Endodermal cell (in vitro differentiated cells): ENCODE results near the gene DHX58. TPM values are rescaled to one million over a fixed set of nuclear protein-coding genes. Genes with fewer than 3 reads are reported as not detected.

Experiments used
- DNase-seq: peaks from one replicate; pipeline ENCODE4 v3.0.0-alpha.2; 2017
- H3K27ac ChIP-seq: 2 replicates; pipeline ENCODE4 v1.5.1; 2013; ENCODE audit warnings: mild to moderate bottlenecking, low read depth, low read length, moderate library complexity
- H3K27me3 ChIP-seq: 2 replicates; pipeline ENCODE4 v1.6.1; 2013; ENCODE audit warnings: mild to moderate bottlenecking, low read length, moderate library complexity; ENCODE audit not compliant: insufficient read depth, control insufficient read depth, poor library complexity, severe bottlenecking
- H3K36me3 ChIP-seq: 2 replicates; pipeline ENCODE4 v1.7.0; 2013; ENCODE audit warnings: mild to moderate bottlenecking, low read length, moderate library complexity; ENCODE audit not compliant: control insufficient read depth, insufficient read depth
- H3K4me1 ChIP-seq: one replicate; pipeline ENCODE4 v1.7.0; 2013; ENCODE audit warnings: low read length; ENCODE audit not compliant: control insufficient read depth, insufficient read depth
- H3K4me3 ChIP-seq: 2 replicates; pipeline ENCODE4 v1.5.1; 2013; ENCODE audit warnings: mild to moderate bottlenecking, low read length, moderate library complexity
- H3K9ac ChIP-seq: 2 replicates; pipeline ENCODE4 v1.6.1; 2013; ENCODE audit warnings: mild to moderate bottlenecking, low read length, moderate library complexity; ENCODE audit not compliant: poor library complexity, severe bottlenecking; ENCODE audit errors: extremely low read depth
- H3K9me3 ChIP-seq: 2 replicates; pipeline ENCODE4 v1.6.1; 2013; ENCODE audit warnings: mild to moderate bottlenecking, low read length, moderate library complexity; ENCODE audit not compliant: control insufficient read depth
- H3K27ac Mint-ChIP-seq: 2 replicates; pipeline ENCODE4 v1.8.0; 2020; ENCODE audit warnings: mixed read lengths
- H3K27me3 Mint-ChIP-seq: 2 replicates; pipeline ENCODE4 v1.8.0; 2021; ENCODE audit warnings: mild to moderate bottlenecking, mixed read lengths; ENCODE audit not compliant: insufficient read depth
- H3K36me3 Mint-ChIP-seq: 2 replicates; pipeline ENCODE4 v1.8.0; 2020; ENCODE audit warnings: low read depth, mixed read lengths
- H3K4me1 Mint-ChIP-seq: 2 replicates; pipeline ENCODE4 v1.8.0; 2020; ENCODE audit warnings: mixed read lengths
- H3K4me3 Mint-ChIP-seq: 2 replicates; pipeline ENCODE4 v1.8.0; 2020; ENCODE audit warnings: mild to moderate bottlenecking, moderate library complexity, mixed read lengths
- H3K9me3 Mint-ChIP-seq: 2 replicates; pipeline ENCODE4 v1.8.0; 2020; ENCODE audit warnings: mild to moderate bottlenecking, mixed read lengths
- WGBS, 2 experiments: methylation state at CpG; one replicate each; pipeline versions ENCODE4 v1.1.5 to v1.1.7; 2013; ENCODE audit warnings: missing lambda C conversion rate in 2 of 2, mixed read lengths in 1 of 2; ENCODE audit not compliant: insufficient coverage in 1 of 2, insufficient read length in 1 of 2; 5-methylcytosine and 5-hydroxymethylcytosine counted together
- total RNA-seq, 2 donors: library from RNA; stranded (reverse); fragmentation: NEBNext Ultra II Directional in 1 of 2; extraction: Animal tissue kit (Norgen Biotek cat#: 25700) in 1 of 2; gene quantifications; 2 replicates in 1 of 2; 3 replicates in 1 of 2; pipeline ENCODE4 v1.2.1, GENCODE V29; 2021
- TF ChIP-seq, protein P1 (sequence below): fragments of 200-600 bp; sonication (generic); conservative IDR thresholded peaks from 2 replicates; pipeline ENCODE4 v1.5.0; 2021; ENCODE audit warnings: antibody characterized with exemption, mild to moderate bottlenecking

DHX58 gene
- total RNA-seq, 2 donors from 2014 or later, result 0.38 to 0.48 TPM

GRCh38 chr17:42051645-42052044 lies 60.9 kb downstream of the DHX58 start:
- no peak overlapping the region for H3K9ac ChIP-seq
- H3K36me3 ChIP-seq, result no peaks in the 10 kb centered on the region
- no peak overlapping the region for H3K27ac Mint-ChIP-seq
- peaks cover 10% of the 10 kb centered on the region for H3K4me1 ChIP-seq
- TF ChIP-seq, protein P1, sequence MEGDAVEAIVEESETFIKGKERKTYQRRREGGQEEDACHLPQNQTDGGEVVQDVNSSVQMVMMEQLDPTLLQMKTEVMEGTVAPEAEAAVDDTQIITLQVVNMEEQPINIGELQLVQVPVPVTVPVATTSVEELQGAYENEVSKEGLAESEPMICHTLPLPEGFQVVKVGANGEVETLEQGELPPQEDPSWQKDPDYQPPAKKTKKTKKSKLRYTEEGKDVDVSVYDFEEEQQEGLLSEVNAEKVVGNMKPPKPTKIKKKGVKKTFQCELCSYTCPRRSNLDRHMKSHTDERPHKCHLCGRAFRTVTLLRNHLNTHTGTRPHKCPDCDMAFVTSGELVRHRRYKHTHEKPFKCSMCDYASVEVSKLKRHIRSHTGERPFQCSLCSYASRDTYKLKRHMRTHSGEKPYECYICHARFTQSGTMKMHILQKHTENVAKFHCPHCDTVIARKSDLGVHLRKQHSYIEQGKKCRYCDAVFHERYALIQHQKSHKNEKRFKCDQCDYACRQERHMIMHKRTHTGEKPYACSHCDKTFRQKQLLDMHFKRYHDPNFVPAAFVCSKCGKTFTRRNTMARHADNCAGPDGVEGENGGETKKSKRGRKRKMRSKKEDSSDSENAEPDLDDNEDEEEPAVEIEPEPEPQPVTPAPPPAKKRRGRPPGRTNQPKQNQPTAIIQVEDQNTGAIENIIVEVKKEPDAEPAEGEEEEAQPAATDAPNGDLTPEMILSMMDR, result no peak
- H3K9me3 Mint-ChIP-seq, result no peaks in the 10 kb centered on the region
- no peak overlapping the region for H3K27ac ChIP-seq
- 88 to 95% methylated on average over 6 to 7 of the region's 7 CpGs for WGBS, 2 experiments
- H3K27me3 Mint-ChIP-seq, result peaks cover 28% of the 10 kb centered on the region
- H3K36me3 Mint-ChIP-seq, result no peaks in the 10 kb centered on the region
- peak overlapping the region; percentile 81 for H3K4me3 ChIP-seq
- H3K4me1 Mint-ChIP-seq, result peaks cover 37% of the 10 kb centered on the region
- H3K27me3 ChIP-seq, result no peaks in the 10 kb centered on the region
- no peaks in the 10 kb centered on the region for H3K9me3 ChIP-seq
- H3K4me3 Mint-ChIP-seq, result peak overlapping the region; percentile 74
- DNase-seq, result no peak

Other genes with a start within 250 kb of the DHX58 start
- gene KLHL11, start 247.3 kb downstream of the DHX58 start, total RNA-seq, result 10 to 100 TPM; 13.3 to 15.9 TPM
- gene ACLY, start 193.8 kb downstream of the DHX58 start, total RNA-seq, result 100 to 1,000 TPM; 261 to 304 TPM
- gene ODAD4, start 182.1 kb downstream of the DHX58 start, total RNA-seq, result 1 to 10 TPM; 3.9 to 4.7 TPM
- 10 to 100 TPM; 64.3 to 79.6 TPM for gene CNP, start 145.9 kb downstream of the DHX58 start, total RNA-seq
- 100 to 1,000 TPM; 112 to 116 TPM for gene DNAJC7, start 95.3 kb downstream of the DHX58 start, total RNA-seq
- gene NKIRAS2, start 92.6 kb downstream of the DHX58 start, total RNA-seq, result 10 to 100 TPM; 48.0 to 51.2 TPM
- 1 to 10 TPM; 1.7 to 2.9 TPM for gene C17orf113, start 62.1 kb downstream of the DHX58 start, total RNA-seq
- 1 to 10 TPM; 1.4 to 2.1 TPM for gene ZNF385C, start 14.2 kb downstream of the DHX58 start, total RNA-seq
- 10 to 100 TPM; 48.0 to 57.6 TPM for gene KAT2A, start 8.7 kb upstream of the DHX58 start, total RNA-seq
- under 1 TPM in 1 of 2 donors, not detected in 1; 0.22 TPM for gene HSPB9, start 10.1 kb upstream of the DHX58 start, total RNA-seq
- gene RAB5C, start 42.3 kb upstream of the DHX58 start, total RNA-seq, result 10 to 100 TPM; 61.0 to 67.8 TPM
- gene KCNH4, start 68.4 kb upstream of the DHX58 start, total RNA-seq, result not detected
- not detected for gene HCRT, start 72.7 kb upstream of the DHX58 start, total RNA-seq
- 1 to 10 TPM; 4.4 to 8.4 TPM for gene GHDC, start 81.8 kb upstream of the DHX58 start, total RNA-seq
- 10 to 100 TPM; 35.7 to 51.4 TPM for gene STAT5B, start 163.7 kb upstream of the DHX58 start, total RNA-seq
- 1 to 10 TPM; 3.5 to 4.8 TPM for gene STAT5A, start 175.8 kb upstream of the DHX58 start, total RNA-seq